CD4-positive, alpha-beta T cell treated with Interleukin-4 for 4 hours (primary cell): ENCODE results near the gene CYB5R2.
A peak's percentile ranks its signal among the peaks of the same experiment; 100 is the strongest.
"Not testable (repeated sequence)": the region's sequence is repeated elsewhere in the genome, so short reads cannot be mapped to it uniquely, and the experiment has no call there.

ENCODE experiments used
- DNase-seq: peaks from one replicate; pipeline ENCODE4 v3.0.0-alpha.2; 2020

The CYB5R2 gene

GRCh38 chr11:7668464-7668863, 4.8 kb downstream of the CYB5R2 start:
- DNase-seq: no peak

- DNase-seq: no peak
Measured at GRCh38 chr11:7667460-7667859, 5.8 kb downstream of the CYB5R2 start.

DNA sequence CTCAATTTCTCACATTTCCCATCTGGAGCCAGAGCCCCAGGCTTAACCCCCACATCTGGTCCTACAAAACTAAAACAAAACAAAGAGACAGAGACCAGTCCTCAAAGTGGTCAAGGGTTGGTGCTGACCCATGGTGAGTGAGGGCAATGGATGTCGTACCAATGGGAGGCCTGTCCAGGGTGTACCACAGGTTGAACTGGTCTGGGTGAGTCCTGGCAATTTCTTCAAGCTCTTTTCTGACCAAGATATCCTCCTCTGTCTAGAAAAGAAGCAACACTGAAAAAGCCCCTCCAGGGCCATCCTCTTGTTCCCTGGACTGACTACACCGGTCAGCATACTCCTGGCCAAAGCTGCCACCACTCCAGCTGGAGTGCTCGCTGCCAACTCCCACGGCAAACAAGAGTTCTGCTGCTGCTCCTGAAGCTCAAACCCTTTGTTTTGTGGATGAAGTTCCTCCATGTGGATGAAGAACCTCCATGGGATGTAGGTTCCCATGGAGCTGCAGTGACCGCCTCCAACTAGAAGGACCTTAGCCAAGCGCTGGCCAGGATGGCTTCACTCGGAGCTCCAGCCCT, 6.9 kb downstream of the CYB5R2 start:
- no peak for DNase-seq

DNA sequence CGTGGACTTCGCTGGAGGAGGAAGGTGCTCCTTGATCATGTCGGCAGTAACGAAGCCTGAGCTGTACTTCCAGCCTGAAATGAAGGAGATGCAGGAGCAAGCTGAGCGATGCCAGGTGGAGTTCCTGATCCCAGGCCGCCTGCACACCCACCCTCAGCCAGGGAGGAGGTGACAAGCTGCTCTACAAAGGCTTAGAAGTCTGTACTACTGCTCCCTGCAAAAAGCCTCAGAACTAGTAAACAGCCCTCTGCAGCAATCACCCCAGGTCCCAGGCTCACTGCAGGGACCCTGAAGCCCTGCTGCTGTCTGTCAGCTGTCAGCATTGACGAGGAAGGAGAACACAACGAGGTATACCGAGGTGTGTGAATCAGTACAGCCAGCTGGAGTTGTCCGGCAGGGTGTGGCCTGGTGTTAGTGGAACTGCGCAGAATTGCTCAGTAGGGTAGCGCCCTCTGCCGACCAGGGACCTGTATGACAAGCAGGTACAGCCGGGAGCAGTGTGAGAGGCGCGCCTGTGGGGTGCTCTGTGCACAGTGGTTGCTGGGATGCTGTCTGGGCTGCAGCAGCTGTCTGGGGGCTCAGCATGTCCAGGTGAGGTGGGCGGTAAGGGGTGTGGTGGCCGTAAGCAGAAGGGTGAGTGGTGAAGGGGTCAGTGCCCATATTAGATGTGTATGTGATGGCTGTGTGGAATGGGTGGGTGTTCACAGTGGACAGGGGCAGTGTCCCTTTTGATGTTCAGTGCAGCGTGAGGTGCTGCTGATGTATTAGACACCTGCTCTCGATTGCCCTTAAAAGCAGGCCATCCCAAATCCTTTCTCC, 7.6 kb downstream of the CYB5R2 start:
- peak; percentile 57 for DNase-seq

GRCh38 chr11:7664867-7665266, 8.4 kb downstream of the CYB5R2 start:
- DNase-seq: no peak

- not testable (repeated sequence) for DNase-seq
Measured at GRCh38 chr11:7663531-7663930, 9.8 kb downstream of the CYB5R2 start.

- DNase-seq: peak; percentile 18
Measured at GRCh38 chr11:7657306-7658025, 15.8 kb downstream of the CYB5R2 start.

- DNase-seq: no peak
Measured at GRCh38 chr11:7656704-7657103, 16.6 kb downstream of the CYB5R2 start.

GRCh38 chr11:7655253-7656217, 17.8 kb downstream of the CYB5R2 start:
- no peak for DNase-seq

DNA sequence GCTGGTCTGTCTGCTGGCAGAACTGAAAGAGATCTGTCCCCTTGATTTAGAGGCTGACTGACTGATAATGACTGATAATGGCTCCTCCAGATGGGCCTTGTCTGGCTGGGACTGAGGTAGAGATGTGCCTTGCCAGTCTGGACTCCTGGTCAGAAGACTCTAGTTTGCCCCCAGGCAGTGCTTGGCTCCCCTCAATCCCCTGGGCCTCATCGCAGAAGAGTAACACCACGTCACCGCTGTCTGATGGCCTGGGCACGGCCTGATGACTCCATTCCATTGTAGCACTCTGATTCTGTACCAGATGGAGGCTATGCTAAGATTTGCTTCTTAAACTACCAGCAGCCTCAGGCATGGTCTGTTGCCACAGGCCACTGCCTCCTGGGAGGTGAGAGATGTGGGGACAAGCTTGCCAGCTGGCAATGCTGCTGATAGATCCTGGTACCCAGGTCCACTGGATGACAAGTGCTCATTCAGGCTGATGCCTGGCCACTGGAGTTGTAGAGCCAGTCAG, 19.1 kb downstream of the CYB5R2 start:
- DNase-seq: no peak

GRCh38 chr11:7651700-7652099, 21.6 kb downstream of the CYB5R2 start:
- no peak for DNase-seq

GRCh38 chr11:7651140-7651551, 22.2 kb downstream of the CYB5R2 start:
- DNase-seq: no peak

- no peak for DNase-seq
Measured at GRCh38 chr11:7648264-7648663, 25.0 kb downstream of the CYB5R2 start.

DNA sequence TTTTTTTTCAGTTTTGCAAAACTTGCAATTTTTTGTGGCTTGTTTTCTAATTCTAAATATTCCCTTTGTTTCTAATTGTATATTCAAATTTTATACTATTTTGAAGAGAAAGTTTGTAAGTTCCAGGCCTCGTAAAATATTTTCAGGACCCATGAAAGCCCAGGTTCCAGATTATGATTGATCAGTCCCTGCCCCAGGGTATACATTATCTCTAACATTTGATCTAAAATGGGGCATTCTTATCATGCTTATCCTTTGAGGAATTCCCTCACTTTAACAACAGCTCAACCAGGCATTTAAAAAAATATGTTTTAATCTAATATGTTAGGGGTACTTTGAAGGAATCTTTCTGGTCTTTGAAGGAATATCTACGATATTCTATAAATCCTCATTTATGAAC, 26.4 kb downstream of the CYB5R2 start:
- DNase-seq: no peak

DNA sequence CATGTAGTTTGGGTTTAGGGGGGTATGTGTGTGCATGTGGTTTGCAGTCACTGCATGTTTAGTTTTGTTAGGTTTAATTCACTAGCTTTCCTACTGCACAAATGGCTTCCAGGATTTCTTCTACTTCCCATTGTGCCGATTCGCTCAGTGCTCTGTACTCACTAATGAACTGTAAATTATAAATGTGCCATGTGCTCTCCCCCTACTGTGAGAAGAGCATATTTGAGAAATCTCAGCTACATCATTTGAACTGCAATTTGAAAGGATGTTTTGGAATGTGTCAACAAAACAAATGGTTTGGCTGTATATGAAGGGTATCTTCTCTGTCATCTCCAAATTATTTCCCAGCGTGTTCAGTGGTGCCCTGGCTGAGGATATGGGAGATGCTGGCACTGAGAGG, 28.1 kb downstream of the CYB5R2 start:
- no peak for DNase-seq

DNA sequence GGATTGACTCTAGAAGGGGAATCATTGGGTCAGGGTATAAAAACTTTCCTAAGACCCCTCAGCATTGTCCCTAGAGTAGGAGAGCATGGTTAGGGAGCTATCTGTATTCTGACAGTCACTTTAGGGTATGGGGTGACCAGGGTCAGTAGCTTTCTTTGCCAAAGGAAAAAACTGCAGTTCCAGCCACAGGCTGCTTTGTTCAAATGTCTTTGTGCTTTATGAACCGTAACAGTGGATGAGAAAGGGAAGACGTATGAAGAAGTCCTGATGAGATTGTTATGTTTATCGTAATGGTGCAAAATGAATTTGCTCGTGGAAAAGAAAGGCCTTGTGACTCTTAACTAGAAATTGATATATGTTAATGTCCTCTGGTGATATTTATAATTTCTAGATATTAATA, 30.0 kb downstream of the CYB5R2 start:
- DNase-seq: no peak

- no peak for DNase-seq
Measured at GRCh38 chr11:7642747-7643146, 30.6 kb downstream of the CYB5R2 start.

DNA sequence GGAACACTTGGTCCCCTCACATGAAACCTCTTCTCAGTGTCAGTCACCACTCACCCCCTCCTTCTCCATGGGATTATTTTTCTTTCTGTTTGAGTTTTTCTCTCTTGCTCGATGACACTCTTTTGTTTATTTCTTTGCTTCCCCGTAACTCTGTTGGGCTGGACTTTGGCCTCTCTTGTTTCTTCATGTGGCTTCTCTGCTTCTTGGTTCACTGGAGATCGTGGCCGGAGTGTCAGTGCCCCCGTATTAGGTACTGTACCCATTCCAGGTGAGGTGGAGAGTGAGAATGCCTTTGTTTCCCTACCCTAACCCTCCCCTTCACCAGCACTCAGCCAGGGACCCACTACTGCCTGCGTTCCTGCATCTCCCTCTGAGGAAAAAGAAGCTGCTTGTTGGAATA, 32.5 kb downstream of the CYB5R2 start:
- DNase-seq: no peak

DNA sequence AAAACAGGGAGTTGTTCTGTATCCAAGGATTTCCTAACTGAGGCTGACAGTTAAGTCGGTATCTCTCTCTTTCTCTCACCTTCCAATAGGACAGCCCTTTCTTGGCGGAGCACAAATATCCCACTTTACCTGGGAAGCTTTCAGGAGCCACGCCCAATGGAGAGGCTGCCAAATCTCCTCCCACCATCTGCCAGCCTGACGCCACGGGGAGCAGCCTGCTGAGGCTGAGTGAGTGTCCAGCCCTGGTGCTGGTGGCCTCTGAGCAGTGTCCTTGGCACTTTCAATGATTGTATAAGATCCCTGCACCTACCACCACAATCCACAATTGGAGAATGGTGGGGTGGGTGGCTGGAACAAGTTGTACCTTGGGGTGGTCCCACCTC, 33.7 kb downstream of the CYB5R2 start:
- DNase-seq: no peak

GRCh38 chr11:7638710-7639642, 34.3 kb downstream of the CYB5R2 start:
- no peak for DNase-seq

DNA sequence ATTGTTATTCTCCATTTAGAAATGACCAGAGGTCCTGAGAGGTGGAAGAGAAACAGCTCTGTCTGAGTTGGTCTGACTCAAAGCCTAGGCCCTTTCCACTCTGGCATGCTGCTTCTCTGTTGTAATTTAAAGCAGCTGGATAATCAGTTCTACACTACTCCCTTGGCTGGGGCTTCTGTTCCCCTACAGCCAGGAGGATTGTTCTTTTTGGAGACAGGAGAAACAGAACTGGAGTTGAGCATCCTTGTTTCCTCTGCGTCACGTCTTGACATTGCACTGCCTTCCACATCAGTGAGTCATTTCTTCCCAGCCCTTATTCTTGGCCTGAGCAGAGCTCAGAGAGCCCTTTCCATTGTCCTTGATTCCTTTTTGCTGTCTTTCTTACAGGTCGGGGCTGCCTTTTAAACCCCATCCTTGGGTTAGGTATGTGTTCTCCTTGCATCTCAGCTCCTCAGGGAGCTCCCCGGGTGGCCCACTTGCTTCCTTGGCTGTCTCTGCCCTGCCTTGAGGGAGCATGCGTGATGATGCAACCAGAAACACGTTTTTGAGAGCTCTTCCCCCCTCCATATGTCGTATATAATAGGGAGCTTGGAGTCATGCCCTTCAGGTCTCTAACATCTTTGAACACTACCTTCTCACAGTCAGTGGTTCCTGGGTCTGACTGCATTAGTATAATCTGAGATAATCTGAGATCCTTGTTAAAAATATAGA, 35.7 kb downstream of the CYB5R2 start:
- no peak for DNase-seq
